ENCODE measurements around the gene CELF4.

Gene CELF4

GRCh38 chr18:37277804-37278203 is 287.8 kb downstream of the CELF4 start:
- DNase-seq (ENCODE audit: low spot score): no peak

GRCh38 chr18:37276111-37276890 is 289.3 kb downstream of the CELF4 start:
- no peak for DNase-seq (ENCODE audit: low spot score)

GRCh38 chr18:37275237-37275741 is 290.3 kb downstream of the CELF4 start:
- DNase-seq (ENCODE audit: low spot score): no peak

GRCh38 chr18:37274309-37275236 is 291.0 kb downstream of the CELF4 start:
- no peak for DNase-seq (ENCODE audit: low spot score)

GRCh38 chr18:37272841-37273240 is 292.8 kb downstream of the CELF4 start:
- DNase-seq (ENCODE audit: low spot score): no peak

- no peak for DNase-seq (ENCODE audit: low spot score)
Measured at GRCh38 chr18:37272226-37272625, 293.4 kb downstream of the CELF4 start.

- DNase-seq (ENCODE audit: low spot score): no peak
Measured at GRCh38 chr18:37270666-37271052, 294.9 kb downstream of the CELF4 start.

- DNase-seq (ENCODE audit: low spot score): peak; percentile 26
Measured at GRCh38 chr18:37270038-37270665, 295.4 kb downstream of the CELF4 start.

- DNase-seq (ENCODE audit: low spot score): no peak
Measured at GRCh38 chr18:37266290-37266689, 299.3 kb downstream of the CELF4 start.

- DNase-seq (ENCODE audit: low spot score): no peak
Measured at GRCh38 chr18:37265382-37265781, 300.2 kb downstream of the CELF4 start.

GRCh38 chr18:37264956-37265355 is 300.6 kb downstream of the CELF4 start:
- no peak for DNase-seq (ENCODE audit: low spot score)

GRCh38 chr18:37261988-37262387 is 303.6 kb downstream of the CELF4 start:
- no peak for DNase-seq (ENCODE audit: low spot score)

GRCh38 chr18:37261246-37261840 is 304.3 kb downstream of the CELF4 start:
- DNase-seq (ENCODE audit: low spot score): no peak

GRCh38 chr18:37260367-37261093 is 305.1 kb downstream of the CELF4 start:
- DNase-seq (ENCODE audit: low spot score): no peak

- DNase-seq (ENCODE audit: low spot score): no peak
Measured at GRCh38 chr18:37259711-37260110, 305.9 kb downstream of the CELF4 start.

- no peak for DNase-seq (ENCODE audit: low spot score)
Measured at GRCh38 chr18:37258819-37259218, 306.8 kb downstream of the CELF4 start.

- DNase-seq (ENCODE audit: low spot score): no peak
Measured at GRCh38 chr18:37258131-37258530, 307.5 kb downstream of the CELF4 start.

- no peak for DNase-seq (ENCODE audit: low spot score)
Measured at GRCh38 chr18:37254973-37255372, 310.6 kb downstream of the CELF4 start.

GRCh38 chr18:37254236-37254754 is 311.3 kb downstream of the CELF4 start:
- DNase-seq (ENCODE audit: low spot score): no peak

GRCh38 chr18:37253394-37254235 is 312.0 kb downstream of the CELF4 start:
- DNase-seq (ENCODE audit: low spot score): no peak
